Measurements from ENCODE around the gene SLC4A11. TPM values are rescaled to one million over a fixed set of nuclear protein-coding genes. Genes with fewer than 3 reads are reported as not detected.

SLC4A11 gene
- total RNA-seq, 4 donors from 2014 or later, result 7.2 to 24.7 (median 17.7) TPM

DNA sequence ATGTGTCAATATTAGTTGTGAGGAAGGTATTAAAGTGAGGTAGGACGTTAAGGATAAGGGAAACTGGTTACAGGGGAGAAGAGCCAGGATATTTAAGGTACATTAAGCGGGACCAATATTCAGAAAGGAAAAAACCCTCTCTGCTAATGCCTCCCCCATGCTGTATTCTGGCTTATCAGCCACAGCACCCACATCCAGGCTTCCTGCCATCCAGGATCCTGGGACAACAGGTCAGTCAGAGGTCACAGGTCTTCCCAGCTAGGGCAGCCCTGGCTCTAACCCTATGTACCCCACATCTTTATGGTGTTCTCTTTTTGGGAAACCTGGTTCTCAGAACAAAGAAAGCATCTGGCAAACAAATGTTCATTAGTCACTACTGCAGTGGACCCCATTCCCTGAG, 39.8 kb downstream of the SLC4A11 start:
- 45 to 53% methylated on average over 2 of the region's 2 CpGs for WGBS, 2 donors

DNA sequence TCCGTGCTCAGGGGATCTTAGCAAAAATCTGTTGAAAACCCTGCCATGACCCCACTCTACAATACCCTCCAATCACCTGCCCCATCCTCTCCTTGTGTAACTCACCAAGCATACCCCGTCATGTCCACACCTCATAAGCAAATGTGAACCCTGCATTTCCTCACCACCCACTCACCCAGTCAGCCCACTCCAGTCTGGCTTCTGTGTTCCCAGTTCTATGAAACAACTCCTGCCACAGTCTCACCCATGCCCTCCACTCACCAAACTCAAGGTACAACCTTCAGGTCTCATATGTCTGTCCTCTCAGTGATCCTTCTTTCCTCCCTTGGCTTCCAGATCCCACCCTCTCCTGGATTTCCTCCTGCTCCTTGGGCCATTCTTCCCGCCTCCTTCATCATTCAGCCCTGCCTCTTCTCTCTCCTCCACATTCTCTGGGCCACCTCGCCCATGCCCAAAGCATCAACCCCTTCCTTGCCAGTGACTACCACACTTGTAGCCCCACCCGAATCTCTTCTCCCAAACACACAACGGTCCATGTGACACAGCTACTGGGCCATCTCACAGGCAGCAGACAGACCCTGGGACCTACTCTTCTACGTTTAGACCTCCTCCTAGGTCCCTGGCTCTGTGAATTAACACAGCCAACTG, 43.3 kb downstream of the SLC4A11 start:
- no peak overlapping the region for H3K4me3 ChIP-seq
- no peaks in the 10 kb centered on the region for H3K4me1 ChIP-seq
- no peak overlapping the region for H3K27ac ChIP-seq
- H3K27me3 ChIP-seq, result no peaks in the 10 kb centered on the region
- TF ChIP-seq, protein P1, sequence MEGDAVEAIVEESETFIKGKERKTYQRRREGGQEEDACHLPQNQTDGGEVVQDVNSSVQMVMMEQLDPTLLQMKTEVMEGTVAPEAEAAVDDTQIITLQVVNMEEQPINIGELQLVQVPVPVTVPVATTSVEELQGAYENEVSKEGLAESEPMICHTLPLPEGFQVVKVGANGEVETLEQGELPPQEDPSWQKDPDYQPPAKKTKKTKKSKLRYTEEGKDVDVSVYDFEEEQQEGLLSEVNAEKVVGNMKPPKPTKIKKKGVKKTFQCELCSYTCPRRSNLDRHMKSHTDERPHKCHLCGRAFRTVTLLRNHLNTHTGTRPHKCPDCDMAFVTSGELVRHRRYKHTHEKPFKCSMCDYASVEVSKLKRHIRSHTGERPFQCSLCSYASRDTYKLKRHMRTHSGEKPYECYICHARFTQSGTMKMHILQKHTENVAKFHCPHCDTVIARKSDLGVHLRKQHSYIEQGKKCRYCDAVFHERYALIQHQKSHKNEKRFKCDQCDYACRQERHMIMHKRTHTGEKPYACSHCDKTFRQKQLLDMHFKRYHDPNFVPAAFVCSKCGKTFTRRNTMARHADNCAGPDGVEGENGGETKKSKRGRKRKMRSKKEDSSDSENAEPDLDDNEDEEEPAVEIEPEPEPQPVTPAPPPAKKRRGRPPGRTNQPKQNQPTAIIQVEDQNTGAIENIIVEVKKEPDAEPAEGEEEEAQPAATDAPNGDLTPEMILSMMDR (IDR thresholded peaks at IDR 0.05), result no peak
- no peak for TF ChIP-seq POLR2A (IDR thresholded peaks at IDR 0.05)
- H3K9me3 ChIP-seq, result no peaks in the 10 kb centered on the region
- intact Hi-C loops (cut with DNase I), result no loop called here
- DNase-seq, result no peak
- H3K36me3 ChIP-seq, result peaks cover 44 to 100% (median 62%) of the 10 kb centered on the region in 3 donors
- WGBS, 2 donors, result 86% methylated on average over 7 of the region's 7 CpGs

More for the DNA sequence above, 39.8 kb downstream of the SLC4A11 start:
- Histone ChIP-seq H3K4me3 (no peak overlapping the region), H3K4me1 (peaks cover 10 to 21% (median 13%) of the 10 kb centered on the region in 3 donors), H3K27me3 (no peaks in the 10 kb centered on the region), H3K9me3 (no peaks in the 10 kb centered on the region), H3K36me3 (peaks cover 30 to 87% (median 35%) of the 10 kb centered on the region in 3 donors), H3K27ac (no peak overlapping the region)
- DNase-seq, result no peak
- intact Hi-C loops (cut with DNase I), result no loop called here
- TF ChIP-seq, protein P1 (IDR thresholded peaks at IDR 0.05), result no peak
- no peak for TF ChIP-seq POLR2A (IDR thresholded peaks at IDR 0.05)

DNA sequence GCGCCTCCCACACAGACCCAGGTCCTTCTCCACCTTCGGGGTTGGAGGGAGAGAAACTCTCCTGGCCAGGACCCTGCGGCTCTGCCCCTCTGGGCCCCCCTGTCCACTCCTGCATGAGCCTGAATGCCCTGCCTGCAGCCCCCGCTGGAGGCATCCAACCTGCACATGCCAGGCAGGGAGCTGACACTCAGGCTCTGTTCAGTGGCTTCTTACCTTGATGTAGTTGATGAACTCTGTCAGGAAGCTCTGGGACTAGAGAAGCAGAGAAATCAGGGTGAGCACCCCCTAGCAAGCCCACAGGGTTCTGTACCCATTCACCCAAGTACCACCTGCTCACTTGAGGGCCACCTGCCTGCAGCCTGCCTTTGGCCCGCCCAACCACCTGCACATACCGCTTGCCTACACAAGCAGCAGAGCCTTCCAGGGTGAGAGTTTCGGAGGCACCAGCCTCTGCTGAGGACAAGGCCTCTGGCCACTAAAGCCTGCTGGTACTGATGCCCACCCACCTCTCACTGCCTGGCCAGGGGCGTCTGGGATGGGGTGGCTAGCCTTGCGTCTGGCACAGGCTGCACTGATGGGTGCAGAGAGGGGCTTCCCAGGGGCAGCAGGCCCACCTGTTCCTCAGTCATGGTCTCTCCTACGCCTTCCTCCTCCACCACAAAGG, 44.2 kb downstream of the SLC4A11 start:
- WGBS, 2 donors, result 90 to 92% methylated on average over 4 to 6 of the region's 10 CpGs
- no peaks in the 10 kb centered on the region for H3K9me3 ChIP-seq

DNA sequence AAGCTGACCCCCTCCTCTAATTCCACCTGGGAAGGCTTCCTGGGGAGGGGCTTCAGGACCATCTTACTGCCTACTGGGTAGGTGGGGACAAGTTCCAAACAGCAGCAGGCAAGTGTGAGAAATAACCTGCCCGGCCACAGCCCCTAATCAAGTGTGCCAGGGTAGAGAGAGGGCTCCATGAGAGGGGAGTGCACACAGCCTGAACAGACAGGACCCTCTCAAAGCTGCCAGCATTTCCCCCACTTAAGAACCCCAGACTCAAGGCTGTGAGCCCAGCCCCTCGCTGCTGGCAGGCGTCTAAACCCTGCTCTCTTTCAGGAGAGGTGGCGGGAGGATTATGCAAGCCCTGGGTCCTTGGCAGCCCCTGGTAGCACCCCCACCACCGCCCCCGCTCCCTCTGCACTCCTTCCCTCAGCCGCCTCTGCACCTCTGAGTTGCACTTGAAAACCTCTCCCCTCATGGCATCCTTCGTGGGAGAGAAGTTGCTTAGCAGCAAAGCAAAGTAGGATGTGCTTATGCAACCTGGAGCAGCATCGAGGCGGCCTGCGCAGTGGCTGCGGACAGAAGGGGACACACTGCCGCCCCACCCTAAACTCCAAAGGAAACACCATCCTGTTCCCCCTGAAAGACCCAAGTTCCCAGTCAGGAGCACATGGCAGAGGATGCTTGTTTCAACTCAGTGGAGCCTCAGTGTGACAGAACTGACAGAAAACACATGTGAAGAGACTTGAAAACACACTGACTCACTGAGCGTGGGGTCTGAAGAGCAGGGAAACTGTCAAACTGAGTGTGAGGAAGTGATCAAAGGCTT, 45.0 kb downstream of the SLC4A11 start:
- H3K4me3 ChIP-seq, result no peak overlapping the region
- TF ChIP-seq, protein P1 (IDR thresholded peaks at IDR 0.05), result no peak
- TF ChIP-seq POLR2A (IDR thresholded peaks at IDR 0.05), result no peak
- no peak overlapping the region for H3K27ac ChIP-seq
- DNase-seq, result no peak
- H3K27me3 ChIP-seq, result no peaks in the 10 kb centered on the region
- H3K36me3 ChIP-seq, result peaks cover 36 to 100% (median 53%) of the 10 kb centered on the region in 3 donors
- no peaks in the 10 kb centered on the region for H3K9me3 ChIP-seq
- H3K4me1 ChIP-seq, result no peaks in the 10 kb centered on the region
- intact Hi-C loops (cut with DNase I), result no loop called here
- 91 to 97% methylated on average over 6 to 13 of the region's 14 CpGs for WGBS, 2 donors

More for the DNA sequence above, 44.2 kb downstream of the SLC4A11 start:
- H3K4me1 ChIP-seq, result no peaks in the 10 kb centered on the region
- TF ChIP-seq POLR2A (IDR thresholded peaks at IDR 0.05), result no peak
- TF ChIP-seq, protein P1 (IDR thresholded peaks at IDR 0.05), result no peak
- no peak for DNase-seq
- no peak overlapping the region for H3K4me3 ChIP-seq
- H3K27me3 ChIP-seq, result no peaks in the 10 kb centered on the region
- H3K27ac ChIP-seq, result no peak overlapping the region
- H3K36me3 ChIP-seq, result peaks cover 42 to 100% (median 60%) of the 10 kb centered on the region in 3 donors
- intact Hi-C loops (cut with DNase I), result no loop called here

Measured in esophagus squamous epithelium (tissue), 5 donors.